Stomach (tissue), 9 donors: Measurements from ENCODE around the gene GMDS. TPM values are rescaled to one million over a fixed set of nuclear protein-coding genes. Genes with fewer than 3 reads are reported as not detected.

ENCODE experiments used
- DNase-seq, 2 donors: peaks; one replicate each; pipeline versions ENCODE4 v3.0.0 to v3.0.0-alpha.2; 2013 to 2019
- H3K27ac ChIP-seq, 5 donors: fragments of 200-600 bp in 4 of 5; sonication (generic) in 4 of 5; one replicate each; pipeline ENCODE4 v1.5.1; 2013 to 2019; ENCODE audit warnings: mild to moderate bottlenecking in 1 of 5, moderate library complexity in 1 of 5
- H3K27me3 ChIP-seq, 3 donors: fragments of 200-600 bp; sonication (generic); one replicate each; pipeline ENCODE4 v1.5.1; 2017 to 2019; ENCODE audit warnings: mixed run types in 1 of 3
- H3K36me3 ChIP-seq, 4 donors: fragments of 200-600 bp; sonication (generic); 1 replicate in 3 of 4; 2 replicates in 1 of 4; pipeline ENCODE4 v1.5.1; 2016 to 2019
- H3K4me1 ChIP-seq, 4 donors: fragments of 200-600 bp; sonication (generic); one replicate each; pipeline ENCODE4 v1.5.1; 2016 to 2019
- H3K4me3 ChIP-seq, 4 donors: fragments of 200-600 bp; sonication (generic) in 3 of 4; one replicate each; pipeline ENCODE4 v1.5.1; 2016 to 2019; ENCODE audit warnings: mild to moderate bottlenecking in 1 of 4
- H3K9me3 ChIP-seq, 4 donors: fragments of 200-600 bp; sonication (generic); one replicate each; pipeline ENCODE4 v1.5.1; 2016 to 2019
- CTCF ChIP-seq, 7 experiments: fragments of 450-650 bp in 4 of 7; fragments of 200-600 bp in 3 of 7; sonication (generic) in 3 of 7; IDR thresholded peaks; one replicate each; pipeline ENCODE4 v1.5.1; 2016 to 2019; ENCODE audit warnings: antibody characterized with exemption in 7 of 7, control low read depth in 2 of 7, mild to moderate bottlenecking in 1 of 7
- EP300 ChIP-seq: sonication (generic); formaldehyde crosslinking; IDR thresholded peaks from one replicate; pipeline ENCODE4 v1.6.1; 2017; ENCODE audit warnings: antibody characterized with exemption
- POLR2A ChIP-seq, 4 donors: fragments of 450-650 bp; IDR thresholded peaks; one replicate each; pipeline ENCODE4 v1.6.1; 2016; ENCODE audit warnings: antibody characterized with exemption in 4 of 4, control low read depth in 2 of 4, mild to moderate bottlenecking in 1 of 4, moderate library complexity in 1 of 4
- POLR2AphosphoS5 ChIP-seq, 3 donors: sonication (generic); formaldehyde crosslinking; IDR thresholded peaks; one replicate each; pipeline ENCODE4 v1.6.1; 2016; ENCODE audit warnings: antibody characterized with exemption in 3 of 3
- WGBS, 5 donors: extraction: QIAGEN DNeasy Blood & Tissue Kit in 3 of 5; methylation state at CpG; one replicate each; pipeline versions ENCODE4 v1.1.5 to v1.1.7; 2013 to 2018; 5-methylcytosine and 5-hydroxymethylcytosine counted together
- intact Hi-C: fragments of 100-400 bp; cut with DNase I; formaldehyde crosslinking; loops from one replicate; pipeline ENCODE4 v1.15.1; 2023; ENCODE audit warnings: low total_unique reads
- polyA plus RNA-seq, 3 donors: library from polyadenylated mRNA; stranded (reverse); fragments of 200-250 nt; gene quantifications; one replicate each; pipeline ENCODE4 v1.2.3, GENCODE V29; 2013
- total RNA-seq, 5 donors: library from RNA; depleted of rRNA; stranded (reverse); fragments of >200 nt; gene quantifications; one replicate each; pipeline versions ENCODE4 v1.1.0 to v1.2.3, GENCODE V29; 2014 to 2016
- donor health status: healthy with polysubstance abuse.
- donor health status: Bipolar disorder and iron deficiency.
- donor health status: healthy.

Gene GMDS
- total and polyA plus RNA-seq, 8 donors, result 83.7 to 262 (median 121) TPM

- Histone ChIP-seq H3K4me1 (peaks cover 47 to 80% (median 71%) of the 10 kb centered on the region in 4 donors), H3K36me3 (no peaks in the 10 kb centered on the region), H3K27ac (no peak overlapping the region), H3K27me3 (peaks cover 51 to 97% (median 88%) of the 10 kb centered on the region in 3 donors), H3K9me3 (peaks cover 0 to 4% (median 0%) of the 10 kb centered on the region in 4 donors), H3K4me3 (peak overlapping the region in 1 of 4 donors; percentile 16)
- no peak for TF ChIP-seq EP300
- TF ChIP-seq POLR2AphosphoS5 (IDR thresholded peaks at IDR 0.05), result no peak
- TF ChIP-seq CTCF (IDR thresholded peaks at IDR 0.05), result no peak
- no peak for TF ChIP-seq POLR2A (IDR thresholded peaks at IDR 0.05)
- intact Hi-C loops, result no loop called here
- no peak for DNase-seq
- 11 to 16% (median 12%) methylated on average over 31 to 32 of the region's 32 CpGs for WGBS, 5 donors
These were observed 637.7 kb downstream of the GMDS start for GRCh38 chr6:1607516-1608221.

DNA sequence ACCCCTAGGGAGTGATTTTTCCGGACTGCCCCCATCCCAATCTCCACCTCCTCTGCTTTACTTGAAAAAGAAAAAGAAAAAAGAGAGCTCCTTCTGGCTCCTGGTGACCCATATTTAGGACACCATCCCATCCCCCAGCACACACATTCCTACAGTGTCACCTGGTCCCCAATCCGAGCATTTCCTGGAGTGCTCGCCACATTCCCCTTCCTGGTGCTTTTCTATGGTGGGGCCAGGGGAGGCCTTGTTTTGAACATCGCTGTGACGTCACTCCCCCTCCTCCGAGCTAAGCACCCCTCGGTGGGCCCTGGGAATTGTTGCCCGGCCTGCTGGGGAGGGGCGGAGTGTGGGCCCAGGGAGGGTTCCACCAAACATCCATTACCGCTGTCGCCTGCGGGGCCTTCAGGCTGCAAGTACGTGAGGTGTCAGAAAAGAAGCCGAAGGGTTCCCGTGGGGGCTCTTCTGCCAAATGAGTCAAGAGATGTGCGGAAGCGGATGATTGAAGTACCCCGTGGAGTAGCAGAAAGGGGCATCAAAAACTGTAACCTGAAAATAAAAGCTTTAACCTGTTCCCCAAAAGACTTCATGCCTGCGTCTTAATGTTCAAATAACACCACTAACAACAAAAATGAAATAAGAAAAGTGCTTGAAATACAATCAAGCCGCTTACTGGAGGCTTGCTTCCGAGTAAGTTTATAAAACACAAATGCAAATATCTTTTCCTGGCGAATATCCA is 638.5 kb downstream of the GMDS start:
- no peak overlapping the region for H3K27ac ChIP-seq
- intact Hi-C loops, result no loop called here
- H3K36me3 ChIP-seq, result no peaks in the 10 kb centered on the region
- H3K4me1 ChIP-seq, result peaks cover 47 to 74% (median 64%) of the 10 kb centered on the region in 4 donors
- H3K27me3 ChIP-seq, result peaks cover 54 to 97% (median 86%) of the 10 kb centered on the region in 3 donors
- WGBS, 5 donors, result 12 to 23% (median 17%) methylated on average over 19 to 22 of the region's 22 CpGs
- TF ChIP-seq CTCF (IDR thresholded peaks at IDR 0.05), result no peak
- TF ChIP-seq POLR2AphosphoS5 (IDR thresholded peaks at IDR 0.05), result no peak
- TF ChIP-seq EP300, result no peak
- TF ChIP-seq POLR2A (IDR thresholded peaks at IDR 0.05), result no peak
- no peak for DNase-seq
- peaks cover 0 to 4% (median 0%) of the 10 kb centered on the region in 4 donors for H3K9me3 ChIP-seq
- peak overlapping the region in 1 of 4 donors; percentile 16 for H3K4me3 ChIP-seq

GRCh38 chr6:1605893-1606779 is 639.3 kb downstream of the GMDS start:
- Histone ChIP-seq H3K27me3 (peaks cover 54 to 97% (median 86%) of the 10 kb centered on the region in 3 donors), H3K9me3 (peaks cover 0 to 4% (median 0%) of the 10 kb centered on the region in 4 donors), H3K4me3 (no peak overlapping the region), H3K27ac (no peak overlapping the region), H3K36me3 (no peaks in the 10 kb centered on the region), H3K4me1 (peaks cover 46 to 72% (median 64%) of the 10 kb centered on the region in 4 donors)
- 14 to 23% (median 16%) methylated on average over 26 of the region's 26 CpGs for WGBS, 5 donors
- TF ChIP-seq POLR2AphosphoS5 (IDR thresholded peaks at IDR 0.05), result no peak
- no peak for TF ChIP-seq POLR2A (IDR thresholded peaks at IDR 0.05)
- no peak for TF ChIP-seq EP300
- TF ChIP-seq CTCF (IDR thresholded peaks at IDR 0.05), result no peak
- no peak for DNase-seq
- intact Hi-C loops, result no loop called here
